ENCODE data around the gene EBF4. TPM values are rescaled to one million over a fixed set of nuclear protein-coding genes. Genes with fewer than 3 reads are reported as not detected.

Gene EBF4
- total RNA-seq, 6 experiments from 2014 or later: 0.14 to 0.48 (median 0.46) TPM; not detected in 3

- no peak for TF ChIP-seq CTCF (IDR thresholded peaks at IDR 0.05)
- no peaks in the 10 kb centered on the region for H3K9me3 Mint-ChIP-seq
- no peaks in the 10 kb centered on the region for H3K36me3 Mint-ChIP-seq (ENCODE audit: low read depth)
- no peak for DNase-seq
- H3K27me3 Mint-ChIP-seq (ENCODE audit: insufficient read depth): peaks cover 34% of the 10 kb centered on the region
- H3K4me3 Mint-ChIP-seq: no peak overlapping the region
- peaks cover 17% of the 10 kb centered on the region for H3K4me1 Mint-ChIP-seq (ENCODE audit: low read depth)
- H3K27ac Mint-ChIP-seq: no peak overlapping the region
These were observed 56.2 kb downstream of the EBF4 start for GRCh38 chr20:2748551-2749342.

DNA sequence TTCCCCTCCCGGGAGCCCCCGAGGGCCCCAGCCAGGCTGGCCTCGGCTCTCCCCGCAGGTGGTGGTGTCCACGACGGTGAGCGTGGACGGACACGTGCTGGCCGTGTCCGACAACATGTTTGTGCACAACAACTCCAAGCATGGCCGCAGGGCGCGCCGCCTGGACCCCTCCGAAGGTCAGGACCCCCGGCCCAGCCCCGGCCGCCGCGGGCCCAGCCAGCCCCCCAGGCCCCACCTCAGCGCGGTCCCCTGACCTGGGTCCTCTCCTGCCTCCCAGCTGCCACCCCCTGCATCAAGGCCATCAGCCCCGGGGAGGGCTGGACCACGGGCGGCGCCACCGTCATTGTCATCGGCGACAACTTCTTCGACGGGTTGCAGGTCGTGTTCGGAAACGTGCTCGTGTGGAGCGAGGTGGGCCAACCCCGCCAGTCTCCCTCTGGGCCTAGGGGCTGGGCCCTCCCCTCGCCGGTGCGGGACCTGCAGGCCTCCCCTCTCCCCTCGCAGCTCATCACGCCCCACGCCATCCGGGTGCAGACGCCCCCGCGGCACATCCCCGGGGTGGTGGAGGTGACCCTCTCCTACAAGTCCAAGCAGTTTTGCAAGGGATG, 56.9 kb downstream of the EBF4 start:
- no peak for DNase-seq
- Mint-ChIP-seq H3K4me3 (no peak overlapping the region), H3K36me3 (ENCODE audit: low read depth) (no peaks in the 10 kb centered on the region), H3K4me1 (ENCODE audit: low read depth) (peaks cover 17% of the 10 kb centered on the region), H3K27me3 (ENCODE audit: insufficient read depth) (peaks cover 41% of the 10 kb centered on the region), H3K9me3 (no peaks in the 10 kb centered on the region), H3K27ac (no peak overlapping the region)
- no peak for TF ChIP-seq CTCF (IDR thresholded peaks at IDR 0.05)

GRCh38 chr20:2749951-2750490, 57.4 kb downstream of the EBF4 start:
- Mint-ChIP-seq H3K27ac (no peak overlapping the region), H3K36me3 (ENCODE audit: low read depth) (no peaks in the 10 kb centered on the region), H3K4me3 (no peak overlapping the region; the same call in 1 of the 2 replicates), H3K4me1 (ENCODE audit: low read depth) (peaks cover 17% of the 10 kb centered on the region), H3K9me3 (no peaks in the 10 kb centered on the region), H3K27me3 (ENCODE audit: insufficient read depth) (peaks cover 47% of the 10 kb centered on the region)
- DNase-seq: no peak
- TF ChIP-seq CTCF (IDR thresholded peaks at IDR 0.05): no peak

DNA sequence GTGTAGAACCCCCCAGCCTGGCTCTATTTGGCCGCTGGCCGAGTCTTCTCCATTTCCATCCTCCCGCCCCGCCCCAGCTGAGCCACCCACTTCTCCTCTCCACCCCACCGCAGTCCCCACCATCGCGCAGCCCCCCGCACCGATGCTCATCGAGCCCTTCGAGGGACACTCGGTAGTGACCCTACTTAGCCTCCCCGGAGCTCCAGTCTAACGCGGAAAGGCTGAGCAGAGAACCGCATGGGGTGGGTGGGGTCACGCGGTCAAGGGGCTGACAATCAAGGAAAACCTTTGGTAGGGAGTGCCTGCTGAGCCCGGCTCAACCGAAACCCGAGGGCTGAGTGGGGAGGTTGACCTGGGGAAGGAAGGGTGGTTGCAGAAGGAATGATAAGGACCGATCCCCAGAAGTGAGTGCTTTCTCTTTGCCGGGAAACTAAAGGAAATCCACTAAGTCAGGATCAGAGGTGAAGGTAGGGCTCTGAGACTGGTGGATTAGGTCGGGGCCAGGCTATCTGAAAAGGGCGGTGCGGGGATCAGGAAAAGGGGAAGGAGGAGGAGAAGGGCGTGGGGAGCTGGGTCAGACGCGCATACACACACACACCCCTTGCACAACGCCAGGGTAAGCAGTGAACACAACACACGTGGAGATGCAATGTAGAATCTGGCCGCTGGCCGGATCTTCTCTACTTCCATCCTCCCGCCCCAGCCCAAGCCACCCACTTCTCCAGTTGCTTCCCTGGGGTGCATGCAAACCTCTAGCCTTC, 58.1 kb downstream of the EBF4 start:
- H3K4me1 Mint-ChIP-seq (ENCODE audit: low read depth): peaks cover 17% of the 10 kb centered on the region
- H3K36me3 Mint-ChIP-seq (ENCODE audit: low read depth): no peaks in the 10 kb centered on the region
- H3K27ac Mint-ChIP-seq: no peak overlapping the region
- DNase-seq: peak; percentile 30
- no peak for TF ChIP-seq CTCF (IDR thresholded peaks at IDR 0.05)
- H3K27me3 Mint-ChIP-seq (ENCODE audit: insufficient read depth): peaks cover 49% of the 10 kb centered on the region
- no peaks in the 10 kb centered on the region for H3K9me3 Mint-ChIP-seq
- peak overlapping the region; percentile 75 for H3K4me3 Mint-ChIP-seq

- Mint-ChIP-seq H3K4me1 (ENCODE audit: low read depth) (peaks cover 22% of the 10 kb centered on the region), H3K27ac (no peak overlapping the region), H3K36me3 (ENCODE audit: low read depth) (no peaks in the 10 kb centered on the region), H3K4me3 (peak overlapping the region; percentile 75), H3K9me3 (no peaks in the 10 kb centered on the region), H3K27me3 (ENCODE audit: insufficient read depth) (peaks cover 52% of the 10 kb centered on the region)
- TF ChIP-seq CTCF (IDR thresholded peaks at IDR 0.05): no peak
- no peak for DNase-seq
These were observed 58.8 kb downstream of the EBF4 start for GRCh38 chr20:2751347-2751877.
